Cardiac fibroblast (primary cell): ENCODE data around the gene CES5A.

Experiments used
- DNase-seq, 2 donors: peaks; one replicate each; pipeline versions ENCODE4 v3.0.0 to v3.0.0-alpha.2; 2010; ENCODE audit warnings: low read depth in 2 of 2
- H3K4me3 ChIP-seq, 2 donors: replicated peaks in 1 of 2; 1 replicate in 1 of 2; 2 replicates in 1 of 2; pipeline ENCODE4 v1.5.1; 2011; ENCODE audit warnings: low read depth in 2 of 2, low read length in 2 of 2, mild to moderate bottlenecking in 2 of 2, moderate library complexity in 1 of 2
- TF ChIP-seq, protein P1 (sequence below): IDR thresholded peaks from one replicate; pipeline ENCODE4 v1.5.1; 2011; ENCODE audit warnings: low read depth, mild to moderate bottlenecking, low read length, inconsistent platforms

The CES5A gene

GRCh38 chr16:55912022-55912421 is 36.8 kb upstream of the CES5A start:
- TF ChIP-seq, protein P1, sequence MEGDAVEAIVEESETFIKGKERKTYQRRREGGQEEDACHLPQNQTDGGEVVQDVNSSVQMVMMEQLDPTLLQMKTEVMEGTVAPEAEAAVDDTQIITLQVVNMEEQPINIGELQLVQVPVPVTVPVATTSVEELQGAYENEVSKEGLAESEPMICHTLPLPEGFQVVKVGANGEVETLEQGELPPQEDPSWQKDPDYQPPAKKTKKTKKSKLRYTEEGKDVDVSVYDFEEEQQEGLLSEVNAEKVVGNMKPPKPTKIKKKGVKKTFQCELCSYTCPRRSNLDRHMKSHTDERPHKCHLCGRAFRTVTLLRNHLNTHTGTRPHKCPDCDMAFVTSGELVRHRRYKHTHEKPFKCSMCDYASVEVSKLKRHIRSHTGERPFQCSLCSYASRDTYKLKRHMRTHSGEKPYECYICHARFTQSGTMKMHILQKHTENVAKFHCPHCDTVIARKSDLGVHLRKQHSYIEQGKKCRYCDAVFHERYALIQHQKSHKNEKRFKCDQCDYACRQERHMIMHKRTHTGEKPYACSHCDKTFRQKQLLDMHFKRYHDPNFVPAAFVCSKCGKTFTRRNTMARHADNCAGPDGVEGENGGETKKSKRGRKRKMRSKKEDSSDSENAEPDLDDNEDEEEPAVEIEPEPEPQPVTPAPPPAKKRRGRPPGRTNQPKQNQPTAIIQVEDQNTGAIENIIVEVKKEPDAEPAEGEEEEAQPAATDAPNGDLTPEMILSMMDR, result no peak
- no peak overlapping the region for H3K4me3 ChIP-seq
- DNase-seq, result no peak

- H3K4me3 ChIP-seq, result no peak overlapping the region
- DNase-seq, result no peak
- TF ChIP-seq, protein P1, result no peak
These were observed 36.4 kb upstream of the CES5A start for GRCh38 chr16:55911616-55912015.

- TF ChIP-seq, protein P1, result no peak
- DNase-seq, result no peak
- H3K4me3 ChIP-seq, result no peak overlapping the region
These were observed 34.7 kb upstream of the CES5A start for GRCh38 chr16:55909876-55910275.

DNA sequence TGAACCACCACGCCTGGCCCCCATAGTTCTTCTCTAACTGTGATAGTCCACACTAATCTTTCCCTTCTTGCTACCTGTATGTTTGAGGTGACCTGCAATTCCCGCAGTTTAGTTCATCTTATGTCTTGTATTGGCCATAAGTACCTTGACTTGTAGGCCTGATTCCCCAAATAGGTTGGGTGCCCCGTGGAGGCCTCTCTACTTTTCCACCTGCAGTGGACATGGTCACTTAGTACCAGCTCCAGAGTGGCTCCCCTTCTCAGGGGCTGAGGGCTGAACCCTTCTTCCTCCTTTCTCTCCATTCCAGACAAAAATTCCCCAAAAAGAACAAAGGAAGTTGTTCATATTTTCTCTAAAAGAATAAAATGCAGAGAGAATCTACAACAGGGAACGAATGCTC is 33.5 kb upstream of the CES5A start:
- no peak for DNase-seq
- no peak overlapping the region for H3K4me3 ChIP-seq
- TF ChIP-seq, protein P1, result no peak

GRCh38 chr16:55907661-55908060 is 32.5 kb upstream of the CES5A start:
- TF ChIP-seq, protein P1, result no peak
- no peak overlapping the region for H3K4me3 ChIP-seq
- no peak for DNase-seq

- no peak overlapping the region for H3K4me3 ChIP-seq
- TF ChIP-seq, protein P1, result no peak
- no peak for DNase-seq
These were observed 30.9 kb upstream of the CES5A start for GRCh38 chr16:55906123-55906522.

- no peak overlapping the region for H3K4me3 ChIP-seq
- no peak for DNase-seq
- TF ChIP-seq, protein P1, result no peak
These were observed 30.5 kb upstream of the CES5A start for GRCh38 chr16:55905651-55906050.
